Measurements from ENCODE around the gene STPG4. TPM values are rescaled to one million over a fixed set of nuclear protein-coding genes. Genes with fewer than 3 reads are reported as not detected.
A peak's percentile ranks its signal among the peaks of the same experiment; 100 is the strongest.

Gene STPG4
- total and polyA plus RNA-seq, 12 donors, result 0.06 to 0.45 (median 0.44) TPM; not detected in 9

DNA sequence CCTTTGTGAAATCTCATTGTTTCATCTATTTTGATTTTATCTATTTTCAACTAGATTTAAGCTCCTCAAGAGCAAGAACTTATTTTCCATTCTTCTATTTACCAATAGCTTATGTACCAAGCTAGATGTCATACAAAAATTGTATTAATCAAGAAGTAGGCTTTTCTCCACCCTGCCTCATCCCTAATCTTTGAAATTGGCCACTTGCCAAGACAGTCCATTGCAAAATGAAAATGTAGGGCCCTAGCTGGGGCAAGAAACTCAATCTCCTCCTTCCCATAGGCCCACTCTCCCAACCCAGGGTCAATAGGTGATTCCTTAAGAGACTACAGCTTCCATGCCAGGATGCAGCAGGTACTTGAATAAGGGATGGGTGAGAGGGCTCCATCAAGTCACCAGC lies 39.3 kb upstream of the STPG4 start:
- no peak overlapping the region for H3K4me3 ChIP-seq
- TF ChIP-seq CTCF (IDR thresholded peaks at IDR 0.05), result no peak
- intact Hi-C loops (cut with DNase I), result no loop called here
- DNase-seq (no peak), ATAC-seq (no peak)
- no peaks in the 10 kb centered on the region for H3K9me3 ChIP-seq
- peaks cover 0 to 26% (median 17%) of the 10 kb centered on the region in 9 donors for H3K4me1 ChIP-seq
- no peaks in the 10 kb centered on the region for H3K36me3 ChIP-seq
- no peak overlapping the region for H3K27ac ChIP-seq
- no peaks in the 10 kb centered on the region for H3K27me3 ChIP-seq

- peak overlapping the region in 2 of 10 donors; percentile 1 to 34 for H3K27ac ChIP-seq
- intact Hi-C loops (cut with DNase I), result no loop called here
- H3K9me3 ChIP-seq, result no peaks in the 10 kb centered on the region
- no peak for ATAC-seq
- 58 to 60% methylated on average over 6 of the region's 6 CpGs for WGBS, 2 donors
- H3K36me3 ChIP-seq, result no peaks in the 10 kb centered on the region
- H3K4me3 ChIP-seq, result no peak overlapping the region
- no peak for DNase-seq
- TF ChIP-seq CTCF (IDR thresholded peaks at IDR 0.05), result no peak
- H3K27me3 ChIP-seq, result no peaks in the 10 kb centered on the region
- peaks cover 0 to 26% (median 17%) of the 10 kb centered on the region in 9 donors for H3K4me1 ChIP-seq
Observed at GRCh38 chr2:47193607-47194006, 38.5 kb upstream of the STPG4 start.

- ATAC-seq, result no peak
- peaks cover 0 to 26% (median 17%) of the 10 kb centered on the region in 9 donors for H3K4me1 ChIP-seq
- no peaks in the 10 kb centered on the region for H3K9me3 ChIP-seq
- intact Hi-C loops (cut with DNase I), result no loop called here
- H3K36me3 ChIP-seq, result no peaks in the 10 kb centered on the region
- no peak for DNase-seq
- no peak overlapping the region for H3K4me3 ChIP-seq
- H3K27me3 ChIP-seq, result no peaks in the 10 kb centered on the region
- no peak overlapping the region for H3K27ac ChIP-seq
- no peak for TF ChIP-seq CTCF (IDR thresholded peaks at IDR 0.05)
- 76 to 81% methylated on average over 1 of the region's 1 CpG for WGBS, 2 donors
Observed at GRCh38 chr2:47190188-47190881, 35.2 kb upstream of the STPG4 start.

DNA sequence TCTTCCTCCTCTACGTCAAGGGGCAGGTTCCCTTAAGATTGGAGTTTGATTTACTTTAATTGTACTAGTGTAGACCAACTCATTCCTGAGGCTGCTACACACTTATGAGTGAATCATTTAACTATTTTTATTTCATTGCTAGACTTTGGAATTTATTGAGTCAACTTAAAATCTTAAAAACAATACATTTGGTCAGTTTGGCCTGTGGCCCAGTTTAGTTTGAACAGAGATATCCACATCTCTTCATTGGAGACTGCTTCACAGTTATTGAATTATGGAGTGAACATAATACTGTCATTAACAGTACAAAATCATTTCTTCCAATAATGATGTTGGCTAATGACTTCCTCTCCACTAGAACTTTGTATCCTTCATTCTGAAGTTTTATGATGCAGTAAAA lies 34.5 kb upstream of the STPG4 start:
- DNase-seq, result no peak
- 92 to 100% methylated on average over 1 of the region's 1 CpG for WGBS, 2 donors
- Histone ChIP-seq H3K36me3 (no peaks in the 10 kb centered on the region), H3K4me1 (peaks cover 0 to 26% (median 17%) of the 10 kb centered on the region in 9 donors), H3K9me3 (no peaks in the 10 kb centered on the region), H3K27ac (no peak overlapping the region), H3K4me3 (no peak overlapping the region), H3K27me3 (no peaks in the 10 kb centered on the region)
- no peak for ATAC-seq
- intact Hi-C loops (cut with DNase I), result loop anchor here in 2 of 10 donors (5.0 to 10.0 kb wide), 2 partner anchors 43 to 135 kb away; no protein-coding TSS in a partner anchor
- no peak for TF ChIP-seq CTCF (IDR thresholded peaks at IDR 0.05)

All from heart right ventricle (tissue), 16 donors.